GM19397 (cell line): ENCODE measurements around the gene SEPTIN8.

Source experiments
- ATAC-seq: cut with Tn5 transposase; IDR thresholded peaks from one replicate; pipeline ENCODE4 v1.9.1; 2021; ENCODE audit warnings: mild to moderate bottlenecking, moderate library complexity; ENCODE audit not compliant: unreplicated experiment

The SEPTIN8 gene

DNA sequence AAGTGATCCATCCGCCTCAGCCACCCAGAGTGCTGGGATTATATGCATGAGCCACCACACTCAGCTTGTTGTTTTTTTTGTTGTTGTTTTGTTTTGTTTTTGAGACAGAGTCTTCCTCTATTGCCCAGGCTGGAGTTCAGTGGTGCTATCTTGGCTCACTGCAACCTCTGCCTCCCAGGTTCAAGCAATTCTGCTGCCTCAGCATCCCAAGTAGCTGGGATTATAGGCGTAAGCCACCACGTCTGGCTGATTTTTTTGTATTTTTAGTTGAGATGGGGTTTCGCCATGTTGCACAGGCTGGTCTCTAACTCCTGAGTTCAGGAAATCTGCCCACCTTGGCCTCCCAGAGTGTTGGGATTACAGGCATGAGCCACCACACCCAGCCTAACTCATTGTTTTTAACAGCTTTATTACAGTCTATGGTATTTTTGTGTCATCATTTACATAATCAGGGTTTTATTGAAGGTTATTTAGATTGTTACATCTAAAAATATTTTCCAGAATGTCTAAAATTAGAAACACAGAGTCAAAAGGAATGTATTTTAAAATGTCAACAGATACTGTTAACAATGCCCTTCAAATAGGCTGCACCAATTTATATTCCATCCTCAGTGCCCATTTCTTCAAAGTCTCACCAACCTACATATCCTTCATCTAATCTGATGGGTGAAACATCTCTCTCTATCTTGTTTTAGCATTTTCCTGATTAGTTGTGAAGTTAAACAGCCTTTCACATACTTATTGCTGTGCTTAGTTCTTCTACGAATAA lies 58.3 kb downstream of the SEPTIN8 start:
- no peak for ATAC-seq

DNA sequence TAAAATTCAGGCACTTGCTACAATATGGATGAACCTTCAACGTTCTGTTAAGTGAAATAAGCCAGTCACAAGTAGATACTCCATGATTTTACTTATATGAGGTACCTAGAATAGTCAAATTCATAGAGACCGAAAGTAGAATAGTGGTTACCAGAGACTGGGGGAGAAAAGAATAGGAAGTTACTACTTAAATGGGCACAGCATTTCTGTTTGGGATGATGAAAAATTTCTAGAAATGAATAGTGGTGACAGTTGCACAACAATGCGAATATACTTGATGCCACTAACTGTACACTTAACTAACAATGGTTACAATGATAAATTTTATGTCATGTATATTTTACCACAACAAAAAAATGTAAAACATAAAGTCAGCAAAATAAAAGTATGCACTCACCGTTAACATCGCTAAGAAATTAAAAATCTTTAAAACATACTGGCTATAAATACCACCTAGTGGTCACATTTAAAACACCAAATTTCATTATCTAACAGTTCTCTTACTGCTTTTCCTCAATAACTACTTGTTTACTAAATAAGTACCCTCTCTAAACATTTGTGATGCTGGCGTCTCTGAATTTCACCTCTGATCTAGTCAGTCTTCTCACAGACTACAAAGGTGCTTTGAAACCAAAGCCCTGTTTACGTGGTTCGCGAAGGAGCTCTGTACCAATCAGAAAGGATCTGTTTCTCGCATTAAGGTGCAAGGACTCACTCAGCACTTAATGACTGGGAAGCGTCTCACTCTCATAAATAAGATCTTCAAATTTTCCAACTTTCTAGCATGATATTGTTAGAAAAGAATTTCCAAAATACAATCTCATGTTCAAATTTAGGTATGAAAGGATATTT lies 62.4 kb downstream of the SEPTIN8 start:
- ATAC-seq: no peak

DNA sequence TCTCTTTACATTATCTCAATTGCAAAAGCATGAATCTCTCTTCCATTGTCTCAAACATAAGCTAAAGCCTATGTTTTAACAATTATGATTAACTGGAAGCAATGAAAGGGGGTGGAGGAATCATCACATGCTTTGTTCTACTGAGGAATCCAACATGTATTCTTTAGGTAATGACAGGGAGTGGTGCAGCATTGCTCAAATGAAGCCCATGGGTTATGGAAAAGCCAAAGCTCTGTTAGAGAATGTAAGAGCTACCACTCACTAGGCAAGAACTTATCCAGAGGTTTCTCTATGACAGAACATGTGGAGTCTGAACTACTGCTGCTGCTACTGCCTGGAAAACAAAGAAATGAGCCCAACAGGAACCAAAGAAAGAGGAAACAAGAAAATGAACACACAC lies 68.4 kb downstream of the SEPTIN8 start:
- no peak for ATAC-seq

DNA sequence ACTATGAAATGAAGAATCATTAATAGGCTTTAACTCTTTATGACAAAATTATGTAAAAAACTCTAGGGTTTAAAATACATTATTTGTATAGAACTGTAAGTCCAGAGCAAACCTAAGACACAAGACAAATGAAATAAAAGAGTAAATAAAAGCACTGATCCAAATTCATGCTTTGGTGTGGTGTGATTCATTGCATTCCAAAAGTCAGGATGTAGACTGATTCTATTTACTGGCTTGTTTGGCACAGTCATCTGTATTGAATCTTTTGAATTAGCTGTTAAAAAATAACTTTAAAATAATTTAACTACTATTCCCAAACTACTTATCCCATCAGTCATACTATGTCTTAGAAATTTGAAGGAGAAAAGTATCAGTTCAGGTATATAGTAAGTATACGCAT lies 72.2 kb downstream of the SEPTIN8 start:
- ATAC-seq: no peak
